Keratinocyte (primary cell): Measurements from ENCODE around the gene DDAH1. TPM values are rescaled to one million over a fixed set of nuclear protein-coding genes. Genes with fewer than 3 reads are reported as not detected.

Experiments used
- DNase-seq: peaks from one replicate; pipeline ENCODE4 v3.0.0-alpha.2; 2011; ENCODE audit warnings: low read depth, missing footprints, low spot score
- FAIRE-seq: peaks from 2 replicates; lab custom pipeline; 2011; peaks lifted over from hg19 to GRCh38; lab: Jason Lieb, UNC
- H2AFZ ChIP-seq: 2 replicates; pipeline ENCODE4 v1.6.0; 2012; ENCODE audit warnings: low read length, control low read depth, inconsistent platforms; ENCODE audit not compliant: control insufficient read depth
- H3K27ac ChIP-seq: 2 replicates; pipeline ENCODE4 v1.5.1; 2011; ENCODE audit warnings: low read length; ENCODE audit not compliant: control insufficient read depth, insufficient read depth
- H3K27me3 ChIP-seq: 3 replicates; pipeline ENCODE4 v1.6.0; 2011; ENCODE audit warnings: low read length; ENCODE audit not compliant: control insufficient read depth, insufficient read depth; ENCODE audit errors: extremely low read depth
- H3K36me3 ChIP-seq, 2 experiments: 2 replicates in 1 of 2; 3 replicates in 1 of 2; pipeline ENCODE4 v1.5.1; 2011; ENCODE audit warnings: low read length in 2 of 2, mild to moderate bottlenecking in 1 of 2; ENCODE audit not compliant: control insufficient read depth in 2 of 2, insufficient read depth in 2 of 2; ENCODE audit errors: extremely low read depth in 1 of 2
- H3K4me1 ChIP-seq: 3 replicates; pipeline ENCODE4 v1.5.1; 2011; ENCODE audit warnings: low read length; ENCODE audit not compliant: control insufficient read depth, insufficient read depth; ENCODE audit errors: extremely low read depth
- H3K4me2 ChIP-seq: 3 replicates; pipeline ENCODE4 v1.6.0; 2011; ENCODE audit warnings: low read depth, low read length; ENCODE audit not compliant: control insufficient read depth, insufficient read depth; ENCODE audit errors: extremely low read depth
- H3K4me3 ChIP-seq, 3 experiments: fragments of 200-600 bp in 1 of 3; sonication (generic) in 1 of 3; 2 replicates in 2 of 3; 3 replicates in 1 of 3; pipeline ENCODE4 v1.5.1; 2011 to 2016; ENCODE audit warnings: low read length in 3 of 3, mild to moderate bottlenecking in 3 of 3, control low read depth in 2 of 3, inconsistent platforms in 1 of 3, low read depth in 1 of 3, mixed read lengths in 1 of 3, mixed run types in 1 of 3, moderate library complexity in 1 of 3; ENCODE audit not compliant: control insufficient read depth in 2 of 3, insufficient read depth in 2 of 3; ENCODE audit errors: extremely low read depth in 1 of 3
- H3K79me2 ChIP-seq: 2 replicates; pipeline ENCODE4 v1.6.0; 2012; ENCODE audit warnings: low read length; ENCODE audit not compliant: control insufficient read depth, insufficient read depth
- H3K9ac ChIP-seq: 3 replicates; pipeline ENCODE4 v1.6.0; 2011; ENCODE audit warnings: low read length; ENCODE audit not compliant: control insufficient read depth, insufficient read depth; ENCODE audit errors: extremely low read depth
- H3K9me1 ChIP-seq: 3 replicates; pipeline ENCODE4 v1.6.0; 2011; ENCODE audit warnings: low read length; ENCODE audit not compliant: control insufficient read depth, insufficient read depth; ENCODE audit errors: extremely low read depth
- H3K9me3 ChIP-seq: 2 replicates; pipeline ENCODE4 v1.5.1; 2012; ENCODE audit warnings: low read depth, low read length; ENCODE audit not compliant: control insufficient read depth
- H4K20me1 ChIP-seq: 3 replicates; pipeline ENCODE4 v1.6.0; 2011; ENCODE audit warnings: low read length; ENCODE audit not compliant: control insufficient read depth, insufficient read depth; ENCODE audit errors: extremely low read depth
- CTCF ChIP-seq, 3 experiments: IDR thresholded peaks in 1 of 3; conservative IDR thresholded peaks in 1 of 3; optimal IDR thresholded peaks in 1 of 3; 2 replicates in 2 of 3; 3 replicates in 1 of 3; pipeline versions ENCODE3 to v1.5.1; 2011; ENCODE audit warnings: low read length in 3 of 3, mild to moderate bottlenecking in 3 of 3, moderate library complexity in 2 of 3, control low read depth in 1 of 3, inconsistent platforms in 1 of 3; ENCODE audit not compliant: insufficient read depth in 2 of 3; ENCODE audit errors: extremely low read depth in 1 of 3
- EZH2 ChIP-seq: IDR thresholded peaks from one replicate; pipeline ENCODE4 v1.6.1; 2012; ENCODE audit warnings: inconsistent platforms, mild to moderate bottlenecking, low read length, moderate library complexity
- dilution Hi-C: fragments of 300-500 bp; cut with MboI; formaldehyde crosslinking; loops from one replicate; pipeline ENCODE4 v1.7.0; 2020; ENCODE audit warnings: low sequenced_read_pairs; ENCODE audit not compliant: extremely low pct_ligation_motif_present
- polyA plus RNA-seq, 5 experiments: library from polyadenylated mRNA; depleted of rRNA in 3 of 5; stranded (reverse) in 3 of 5; stranded (forward) in 1 of 5; unstranded in 1 of 5; fragments of >200 nt; gene quantifications; 1 replicate in 1 of 5; 2 replicates in 3 of 5; 3 replicates in 1 of 5; pipeline versions ENCODE4 v1.2.1 to v1.2.3, GENCODE V29; 2011 to 2012; ENCODE audit warnings: missing spikeins in 2 of 5, low read depth in 1 of 5, low replicate concordance in 1 of 5

Gene DDAH1
- polyA plus RNA-seq, 1 donor (not counting 4 experiments of a cell fraction or from before 2014, with no cell fraction given), result 5.8 TPM

- Histone ChIP-seq H3K9me1 (no peaks in the 10 kb centered on the region), H3K27ac (no peak overlapping the region), H4K20me1 (no peaks in the 10 kb centered on the region), H3K4me2 (no peak overlapping the region), H3K9me3 (no peaks in the 10 kb centered on the region), H3K36me3 (no peaks in the 10 kb centered on the region), H3K27me3 (no peaks in the 10 kb centered on the region), H3K9ac (no peak overlapping the region), H3K4me1 (peaks cover 10% of the 10 kb centered on the region), H2AFZ (no peak overlapping the region), H3K79me2 (no peaks in the 10 kb centered on the region), H3K4me3 (no peak overlapping the region)
- peak; percentile 65 for FAIRE-seq
- dilution Hi-C loops, result no loop called here
- TF ChIP-seq CTCF (optimal IDR thresholded peaks at IDR 0.05 in 1 of 3, IDR thresholded peaks at IDR 0.05 in 1 of 3, conservative IDR thresholded peaks at IDR 0.05 in 1 of 3; ENCODE audit: extremely low read depth in 1 of 3, insufficient read depth in 2 of 3, low read length in 3 of 3) (no peak), EZH2 (no peak)
- DNase-seq, result no peak
Measured at GRCh38 chr1:85366391-85367170, 98.4 kb downstream of the DDAH1 start.

GRCh38 chr1:85365851-85366250 lies 99.1 kb downstream of the DDAH1 start:
- Histone ChIP-seq H3K27ac (no peak overlapping the region), H3K27me3 (no peaks in the 10 kb centered on the region), H3K4me2 (no peak overlapping the region), H3K9ac (no peak overlapping the region), H3K9me1 (no peaks in the 10 kb centered on the region), H3K4me3 (no peak overlapping the region), H4K20me1 (no peaks in the 10 kb centered on the region), H3K36me3 (no peaks in the 10 kb centered on the region), H2AFZ (no peak overlapping the region), H3K4me1 (peaks cover 10% of the 10 kb centered on the region), H3K9me3 (no peaks in the 10 kb centered on the region), H3K79me2 (no peaks in the 10 kb centered on the region)
- dilution Hi-C loops, result no loop called here
- FAIRE-seq (no peak), DNase-seq (no peak)
- no peak for TF ChIP-seq EZH2
